GM23338 (cell line): ENCODE results near the gene DRGX. TPM values are rescaled to one million over a fixed set of nuclear protein-coding genes. Genes with fewer than 3 reads are reported as not detected.

Source experiments
- ATAC-seq: fragments of 200-7000 bp; cut with Tn5 transposase; 3 replicates; pipeline ENCODE4 v1.9.1; 2020
- DNase-seq: peaks from one replicate; pipeline ENCODE4 v3.0.0-alpha.2; 2015; ENCODE audit warnings: low spot score
- H2AFZ ChIP-seq: fragments of 200-600 bp; sonication (generic); 2 replicates; pipeline ENCODE4 v1.8.0; 2016; ENCODE audit warnings: antibody characterized with exemption, mild to moderate bottlenecking, moderate library complexity
- H3F3A ChIP-seq: fragments of 200-600 bp; sonication (generic); replicated peaks from 2 replicates; pipeline ENCODE4 v1.8.0; 2017; ENCODE audit warnings: antibody characterized with exemption, mixed run types, low read depth
- H3K27ac ChIP-seq: fragments of 200-600 bp; sonication (generic); 2 replicates; pipeline ENCODE4 v1.6.1; 2016; ENCODE audit warnings: low read depth
- H3K27me3 ChIP-seq: fragments of 200-600 bp; sonication (generic); 2 replicates; pipeline ENCODE4 v1.8.0; 2016; ENCODE audit warnings: mild to moderate bottlenecking, mixed run types, moderate library complexity; ENCODE audit not compliant: insufficient read depth
- H3K36me3 ChIP-seq: fragments of 200-600 bp; sonication (generic); 2 replicates; pipeline ENCODE4 v1.8.0; 2016; ENCODE audit warnings: mild to moderate bottlenecking; ENCODE audit not compliant: insufficient read depth
- H3K4me1 ChIP-seq: fragments of 200-600 bp; sonication (generic); 2 replicates; pipeline ENCODE4 v1.8.0; 2016; ENCODE audit warnings: mild to moderate bottlenecking, moderate library complexity; ENCODE audit not compliant: insufficient read depth
- H3K4me2 ChIP-seq: fragments of 200-600 bp; sonication (generic); 2 replicates; pipeline ENCODE4 v1.7.1; 2017; ENCODE audit warnings: mixed run types
- H3K4me3 ChIP-seq: fragments of 200-600 bp; sonication (generic); 2 replicates; pipeline ENCODE4 v1.6.1; 2016; ENCODE audit warnings: mixed run types
- H3K79me2 ChIP-seq: fragments of 200-600 bp; sonication (generic); replicated peaks from 2 replicates; pipeline ENCODE4 v1.8.0; 2017; ENCODE audit warnings: mild to moderate bottlenecking; ENCODE audit not compliant: insufficient read depth
- H3K9me2 ChIP-seq: fragments of 200-600 bp; sonication (generic); 2 replicates; pipeline ENCODE4 v1.8.0; 2017; ENCODE audit not compliant: insufficient read depth
- H4K20me1 ChIP-seq: fragments of 200-600 bp; sonication (generic); replicated peaks from 2 replicates; pipeline ENCODE4 v1.8.0; 2017; ENCODE audit warnings: mild to moderate bottlenecking; ENCODE audit not compliant: insufficient read depth
- H3K27ac Mint-ChIP-seq: 2 replicates; pipeline ENCODE4 v1.8.0; 2020; ENCODE audit warnings: inconsistent platforms, mild to moderate bottlenecking, moderate library complexity, mixed read lengths
- H3K27me3 Mint-ChIP-seq: 3 replicates; pipeline ENCODE4 v1.8.0; 2022; ENCODE audit warnings: low read depth, mild to moderate bottlenecking, moderate library complexity, mixed read lengths, inconsistent platforms; ENCODE audit not compliant: insufficient read depth, poor library complexity
- H3K36me3 Mint-ChIP-seq: 3 replicates; pipeline ENCODE4 v1.8.0; 2021; ENCODE audit warnings: low read depth, mild to moderate bottlenecking, inconsistent platforms, moderate library complexity, mixed read lengths
- H3K4me1 Mint-ChIP-seq: 3 replicates; pipeline ENCODE4 v1.8.0; 2020; ENCODE audit warnings: mild to moderate bottlenecking, inconsistent platforms, mixed read lengths
- H3K4me3 Mint-ChIP-seq: 3 replicates; pipeline ENCODE4 v1.8.0; 2021; ENCODE audit warnings: moderate library complexity, mild to moderate bottlenecking, inconsistent platforms, mixed read lengths
- H3K9me3 Mint-ChIP-seq: 3 replicates; pipeline ENCODE4 v1.8.0; 2020; ENCODE audit warnings: moderate library complexity, mild to moderate bottlenecking, inconsistent platforms, mixed read lengths
- CREB1 ChIP-seq: fragments of 250-450 bp; sonication (Bioruptor Pico); IDR thresholded peaks from 2 replicates; pipeline ENCODE4 v1.5.0; 2020; ENCODE audit warnings: low read depth, mild to moderate bottlenecking, moderate library complexity
- EZH2phosphoT487 ChIP-seq: fragments of 200-600 bp; sonication (generic); IDR thresholded peaks from one replicate; pipeline ENCODE4 v1.8.1; 2018; ENCODE audit warnings: antibody characterized with exemption; ENCODE audit not compliant: unreplicated experiment
- JUNB ChIP-seq: IDR thresholded peaks from one replicate; pipeline ENCODE4 v1.6.1; 2016; ENCODE audit warnings: antibody characterized with exemption; ENCODE audit not compliant: unreplicated experiment
- NANOG ChIP-seq: IDR thresholded peaks from 2 replicates; pipeline ENCODE4 v1.6.1; 2016; ENCODE audit warnings: antibody characterized with exemption, borderline replicate concordance
- POLR2AphosphoS5 ChIP-seq: IDR thresholded peaks from 2 replicates; pipeline ENCODE4 v1.6.1; 2016; ENCODE audit warnings: antibody characterized with exemption, low read depth
- REST ChIP-seq: IDR thresholded peaks from one replicate; pipeline ENCODE4 v1.6.1; 2018; ENCODE audit warnings: antibody characterized with exemption; ENCODE audit not compliant: unreplicated experiment
- STAT1 ChIP-seq: IDR thresholded peaks from one replicate; pipeline ENCODE4 v1.6.1; 2016; ENCODE audit warnings: antibody characterized with exemption; ENCODE audit not compliant: unreplicated experiment
- ZNF114 ChIP-seq: fragments of 250-450 bp; sonication (Bioruptor Pico); IDR thresholded peaks from 2 replicates; pipeline ENCODE4 v1.5.0; 2020; ENCODE audit warnings: mild to moderate bottlenecking, moderate library complexity
- ZNF331 ChIP-seq: fragments of 250-450 bp; sonication (Bioruptor Pico); IDR thresholded peaks from 2 replicates; pipeline ENCODE4 v1.5.0; 2020; ENCODE audit warnings: low read depth, mild to moderate bottlenecking, moderate library complexity
- ZNF462 ChIP-seq: fragments of 250-450 bp; sonication (Bioruptor Pico); IDR thresholded peaks from 2 replicates; pipeline ENCODE4 v1.5.0; 2020; ENCODE audit warnings: mild to moderate bottlenecking, moderate library complexity
- polyA plus RNA-seq: library from polyadenylated mRNA; unstranded; fragments of >200 nt; fragmentation: Nextera tagmentation; extraction: Ambion mirVana; gene quantifications from 2 replicates; pipeline ENCODE4 v1.2.1, GENCODE V29; 2016
- total RNA-seq: library from RNA; depleted of rRNA; stranded (reverse); fragments of >200 nt; shearing (Covaris generic); gene quantifications from 2 replicates; pipeline ENCODE4 v1.2.3, GENCODE V29; 2014
- TF ChIP-seq, protein P1 (sequence below), 2 experiments: fragments of 200-600 bp in 1 of 2; sonication (generic) in 1 of 2; conservative IDR thresholded peaks; 2 replicates each; pipeline versions ENCODE4 v1.5.1 to v1.6.1; 2016 to 2017; ENCODE audit warnings: antibody characterized with exemption in 2 of 2, low read depth in 2 of 2, mild to moderate bottlenecking in 2 of 2, moderate library complexity in 1 of 2

Gene DRGX
- total and polyA plus RNA-seq, 2 experiments from 2014 or later: not detected

DNA sequence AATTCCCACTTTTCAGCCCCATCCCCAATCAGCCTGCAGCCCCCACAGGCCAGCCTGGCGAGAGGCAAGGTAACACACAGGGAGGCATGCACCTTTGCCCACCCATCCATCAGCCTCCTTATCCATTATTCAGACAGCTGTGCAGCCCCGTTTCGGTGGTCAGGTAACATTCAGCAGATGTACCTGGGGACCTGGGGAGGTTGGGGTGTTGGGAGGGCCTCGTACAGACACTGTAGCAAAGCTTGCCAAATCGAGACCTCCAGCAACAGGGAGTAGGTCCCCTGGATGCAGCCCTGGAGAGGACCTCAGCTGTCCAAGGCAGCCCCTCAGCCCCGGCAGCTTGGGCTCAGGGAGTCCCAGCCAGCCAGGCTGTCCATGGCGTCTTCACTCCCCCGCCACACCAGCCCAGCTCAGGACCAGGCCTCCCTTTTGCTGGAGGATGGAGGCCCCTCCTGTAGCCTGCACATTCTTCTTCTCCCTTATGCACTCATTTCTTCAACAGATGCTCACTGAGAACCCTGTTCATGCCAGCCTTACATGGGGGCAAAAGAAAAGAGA is 8.5 kb upstream of the DRGX start:
- H3K27ac ChIP-seq: no peak overlapping the region
- 0 out of 2 replicates have a peak, but pooled peaks cover 5% of the 10 kb centered on the region for H4K20me1 ChIP-seq
- Mint-ChIP-seq H3K27me3 (peaks cover 30% of the 10 kb centered on the region), H3K4me1 (peaks cover 34% of the 10 kb centered on the region), H3K4me3 (no peak overlapping the region), H3K36me3 (no peaks in the 10 kb centered on the region), H3K9me3 (no peaks in the 10 kb centered on the region), H3K27ac (no peak overlapping the region)
- TF ChIP-seq NANOG: no peak
- no peak for TF ChIP-seq ZNF331 (CRISPR knock-in tag)
- no peak for TF ChIP-seq ZNF114 (CRISPR knock-in tag)
- no peak for TF ChIP-seq JUNB
- DNase-seq (no peak), ATAC-seq (no peak)
- H3K36me3 ChIP-seq: no peaks in the 10 kb centered on the region
- H3K4me2 ChIP-seq: no peak overlapping the region
- H3K4me1 ChIP-seq: peaks cover 12% of the 10 kb centered on the region
- H3K4me3 ChIP-seq: no peak overlapping the region
- no peaks in the 10 kb centered on the region for H3K9me2 ChIP-seq
- H3K27me3 ChIP-seq: peaks cover 42% of the 10 kb centered on the region
- H2AFZ ChIP-seq: no peak overlapping the region
- H3K79me2 ChIP-seq: no peaks in the 10 kb centered on the region
- H3F3A ChIP-seq: no peaks in the 10 kb centered on the region

DNA sequence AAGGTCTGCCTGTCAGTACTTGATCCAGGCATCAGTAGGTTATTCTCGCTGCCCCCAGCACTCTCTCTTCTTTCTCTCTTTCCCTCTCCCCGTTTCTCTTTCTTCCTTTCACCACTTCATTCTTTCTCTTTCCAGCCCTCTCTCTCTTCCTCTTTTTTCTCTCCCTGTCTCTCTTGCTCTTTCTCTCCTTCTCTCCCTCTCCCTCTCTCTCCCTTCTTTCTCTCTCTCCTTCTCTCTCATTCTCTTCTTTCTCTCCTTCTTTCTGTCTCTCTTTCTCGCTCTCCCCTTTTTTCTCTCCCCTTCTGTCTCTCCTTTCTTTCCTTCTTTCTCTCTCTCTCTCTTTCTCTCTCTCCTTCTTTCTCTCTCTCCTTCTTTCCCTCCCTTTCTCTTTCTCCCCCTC is 7.5 kb upstream of the DRGX start:
- H3K27me3 Mint-ChIP-seq: peaks cover 40% of the 10 kb centered on the region
- TF ChIP-seq STAT1 (no peak), REST (no peak), ZNF462 (CRISPR knock-in tag) (no peak), CREB1 (CRISPR knock-in tag) (no peak), EZH2phosphoT487 (no peak), JUNB (no peak), POLR2AphosphoS5 (no peak), ZNF114 (CRISPR knock-in tag) (no peak)
- TF ChIP-seq, protein P1, sequence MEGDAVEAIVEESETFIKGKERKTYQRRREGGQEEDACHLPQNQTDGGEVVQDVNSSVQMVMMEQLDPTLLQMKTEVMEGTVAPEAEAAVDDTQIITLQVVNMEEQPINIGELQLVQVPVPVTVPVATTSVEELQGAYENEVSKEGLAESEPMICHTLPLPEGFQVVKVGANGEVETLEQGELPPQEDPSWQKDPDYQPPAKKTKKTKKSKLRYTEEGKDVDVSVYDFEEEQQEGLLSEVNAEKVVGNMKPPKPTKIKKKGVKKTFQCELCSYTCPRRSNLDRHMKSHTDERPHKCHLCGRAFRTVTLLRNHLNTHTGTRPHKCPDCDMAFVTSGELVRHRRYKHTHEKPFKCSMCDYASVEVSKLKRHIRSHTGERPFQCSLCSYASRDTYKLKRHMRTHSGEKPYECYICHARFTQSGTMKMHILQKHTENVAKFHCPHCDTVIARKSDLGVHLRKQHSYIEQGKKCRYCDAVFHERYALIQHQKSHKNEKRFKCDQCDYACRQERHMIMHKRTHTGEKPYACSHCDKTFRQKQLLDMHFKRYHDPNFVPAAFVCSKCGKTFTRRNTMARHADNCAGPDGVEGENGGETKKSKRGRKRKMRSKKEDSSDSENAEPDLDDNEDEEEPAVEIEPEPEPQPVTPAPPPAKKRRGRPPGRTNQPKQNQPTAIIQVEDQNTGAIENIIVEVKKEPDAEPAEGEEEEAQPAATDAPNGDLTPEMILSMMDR (conservative IDR thresholded peaks at IDR 0.05; ENCODE audit: low read depth in 2 of 2): no peak

More for the DNA sequence above, 7.5 kb upstream of the DRGX start:
- 0 out of 2 replicates have a peak, but pooled peaks cover 6% of the 10 kb centered on the region for H4K20me1 ChIP-seq
- Mint-ChIP-seq H3K27ac (no peak overlapping the region), H3K36me3 (no peaks in the 10 kb centered on the region), H3K4me3 (no peak overlapping the region), H3K9me3 (no peaks in the 10 kb centered on the region), H3K4me1 (peaks cover 33% of the 10 kb centered on the region)
- DNase-seq (no peak), ATAC-seq (no peak)
- no peaks in the 10 kb centered on the region for H3K36me3 ChIP-seq
- peaks cover 15% of the 10 kb centered on the region for H3K4me1 ChIP-seq
- H3K9me2 ChIP-seq: no peaks in the 10 kb centered on the region
- no peak overlapping the region for H3K4me3 ChIP-seq
- peaks cover 52% of the 10 kb centered on the region for H3K27me3 ChIP-seq
- H2AFZ ChIP-seq: no peak overlapping the region
- H3K79me2 ChIP-seq: no peaks in the 10 kb centered on the region
- no peak overlapping the region for H3K4me2 ChIP-seq
- H3K27ac ChIP-seq: no peak overlapping the region
- 0 out of 2 replicates have a peak, but pooled peaks cover 3% of the 10 kb centered on the region for H3F3A ChIP-seq
